HUES6 (cell line): ENCODE data around the gene SLC25A30.

ENCODE experiments used
- H3K27ac ChIP-seq: 2 replicates; pipeline ENCODE4 v1.7.0; 2013; ENCODE audit warnings: low read depth, mild to moderate bottlenecking, low read length, inconsistent platforms
- H3K27me3 ChIP-seq: 2 replicates; pipeline ENCODE4 v1.6.1; 2013; ENCODE audit warnings: low read length; ENCODE audit not compliant: control insufficient read depth, insufficient read depth
- H3K36me3 ChIP-seq: 2 replicates; pipeline ENCODE4 v1.6.1; 2013; ENCODE audit warnings: low read length; ENCODE audit not compliant: control insufficient read depth, insufficient read depth
- H3K4me1 ChIP-seq: 2 replicates; pipeline ENCODE4 v1.6.1; 2013; ENCODE audit warnings: low read length; ENCODE audit not compliant: control insufficient read depth, insufficient read depth
- H3K4me3 ChIP-seq: 2 replicates; pipeline ENCODE4 v1.5.1; 2013; ENCODE audit warnings: low read depth, low read length
- H3K9ac ChIP-seq: one replicate; pipeline ENCODE4 v1.6.1; 2013; ENCODE audit warnings: mild to moderate bottlenecking, low read length
- H3K9me3 ChIP-seq: 2 replicates; pipeline ENCODE4 v1.6.1; 2013; ENCODE audit warnings: low read depth, low read length; ENCODE audit not compliant: control insufficient read depth, insufficient read depth

The SLC25A30 gene

DNA sequence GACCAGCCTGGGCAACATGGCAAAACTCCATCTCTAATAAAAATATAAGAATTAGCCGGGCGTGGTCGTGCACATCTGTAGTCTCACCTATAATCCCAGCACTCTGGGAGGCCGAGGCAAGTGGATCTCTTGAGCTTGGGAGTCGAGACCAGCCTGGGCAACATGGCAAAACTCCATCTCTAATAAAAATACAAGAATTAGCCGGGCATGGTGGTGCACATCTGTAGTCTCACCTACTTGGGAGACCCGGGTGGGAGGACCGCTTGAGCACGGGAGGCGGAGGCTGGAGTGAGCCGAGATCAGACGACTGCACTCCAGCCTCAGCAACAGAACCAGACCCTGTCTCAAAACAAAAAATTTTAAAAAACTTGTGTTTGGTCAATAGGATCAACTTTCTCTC, 7.7 kb downstream of the SLC25A30 start:
- H3K27me3 ChIP-seq, result no peaks in the 10 kb centered on the region
- no peak overlapping the region for H3K4me3 ChIP-seq
- H3K9ac ChIP-seq, result no peak overlapping the region
- no peak overlapping the region for H3K27ac ChIP-seq
- H3K9me3 ChIP-seq, result no peaks in the 10 kb centered on the region
- H3K36me3 ChIP-seq, result peaks cover 26% of the 10 kb centered on the region
- H3K4me1 ChIP-seq, result peaks cover 11% of the 10 kb centered on the region

DNA sequence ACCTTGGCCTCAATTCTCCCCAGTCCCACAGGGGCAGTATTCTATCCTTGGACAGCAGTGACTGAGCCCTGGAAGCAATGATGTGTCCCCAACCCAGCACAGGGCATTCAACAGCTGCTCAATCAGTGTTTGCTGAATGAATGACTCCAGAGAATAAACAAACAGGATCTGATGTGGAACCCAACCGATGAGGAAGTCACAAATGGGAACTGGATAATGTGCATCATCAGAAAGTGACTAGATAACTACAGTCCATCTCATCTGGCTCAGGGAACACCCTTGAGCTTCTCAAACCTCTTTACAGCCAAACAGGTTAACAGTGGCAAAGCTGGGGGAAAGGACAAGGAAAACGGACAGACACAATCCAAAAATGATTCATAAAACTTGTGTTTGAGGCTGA, 8.2 kb downstream of the SLC25A30 start:
- Histone ChIP-seq H3K27ac (no peak overlapping the region), H3K9ac (no peak overlapping the region), H3K9me3 (no peaks in the 10 kb centered on the region), H3K4me3 (no peak overlapping the region), H3K4me1 (peaks cover 10% of the 10 kb centered on the region), H3K27me3 (no peaks in the 10 kb centered on the region), H3K36me3 (peaks cover 31% of the 10 kb centered on the region)

DNA sequence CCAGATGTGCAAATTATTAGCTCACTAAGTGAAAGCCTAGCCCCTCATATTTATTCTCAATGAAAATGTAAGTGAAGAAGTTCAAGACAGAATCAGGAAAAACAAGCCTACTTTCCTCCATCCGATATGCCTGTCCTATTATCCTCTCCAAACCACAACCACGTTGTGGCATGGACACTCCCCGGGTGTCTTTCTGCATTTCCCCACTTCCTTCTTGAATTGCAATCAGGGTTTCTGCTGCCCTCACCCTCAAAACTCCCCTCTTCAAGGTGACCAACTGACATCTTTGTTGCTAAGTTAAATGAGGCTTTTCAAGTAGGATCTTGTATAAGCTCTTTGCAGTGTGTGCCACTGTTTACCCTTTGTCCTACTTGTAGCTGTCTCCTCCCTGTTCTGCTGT, 11.8 kb downstream of the SLC25A30 start:
- Histone ChIP-seq H3K4me1 (no peaks in the 10 kb centered on the region), H3K27me3 (no peaks in the 10 kb centered on the region), H3K4me3 (no peak overlapping the region), H3K9me3 (no peaks in the 10 kb centered on the region), H3K36me3 (peaks cover 44% of the 10 kb centered on the region), H3K9ac (no peak overlapping the region), H3K27ac (no peak overlapping the region)

DNA sequence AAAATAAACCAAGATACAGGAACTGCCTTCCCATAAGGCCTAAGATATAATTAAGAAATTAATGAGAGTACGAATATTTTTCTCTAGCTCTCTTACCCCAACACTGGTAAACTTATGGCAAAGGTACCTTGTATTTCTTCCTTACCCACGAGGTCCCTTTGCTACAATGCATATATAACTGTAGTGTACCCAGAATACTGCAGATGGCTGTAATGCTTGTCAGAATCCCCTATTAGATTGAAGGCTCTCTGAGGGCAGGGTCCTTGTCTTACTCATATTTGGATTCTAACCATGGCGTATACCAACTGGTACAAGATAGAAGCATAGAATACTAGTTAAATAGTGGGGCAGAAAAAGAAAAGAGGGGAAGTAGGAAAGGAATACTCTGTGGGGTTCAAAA, 15.1 kb downstream of the SLC25A30 start:
- Histone ChIP-seq H3K27me3 (no peaks in the 10 kb centered on the region), H3K9ac (no peak overlapping the region), H3K27ac (no peak overlapping the region), H3K4me3 (no peak overlapping the region), H3K9me3 (no peaks in the 10 kb centered on the region), H3K36me3 (peaks cover 56% of the 10 kb centered on the region), H3K4me1 (no peaks in the 10 kb centered on the region)

DNA sequence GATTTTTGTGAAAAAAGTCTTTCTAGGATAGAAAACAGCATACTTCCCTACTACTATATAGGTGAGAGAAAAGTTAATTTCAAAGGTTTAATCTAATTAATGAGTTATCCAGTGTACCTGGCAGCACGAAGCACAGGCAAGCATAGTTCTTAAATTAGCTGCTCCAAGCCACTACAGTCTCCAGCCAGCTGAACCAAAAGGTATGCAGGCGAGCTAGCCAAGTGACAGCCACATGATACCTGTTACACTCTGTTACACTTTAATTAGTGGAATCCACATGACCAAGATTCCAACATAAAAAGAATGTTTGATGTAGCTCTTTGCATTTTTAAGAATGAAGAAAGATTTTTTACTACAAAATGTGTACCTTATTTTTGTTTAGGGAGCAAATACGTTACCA, 15.5 kb downstream of the SLC25A30 start:
- no peaks in the 10 kb centered on the region for H3K9me3 ChIP-seq
- H3K27me3 ChIP-seq, result no peaks in the 10 kb centered on the region
- no peak overlapping the region for H3K4me3 ChIP-seq
- H3K4me1 ChIP-seq, result no peaks in the 10 kb centered on the region
- no peak overlapping the region for H3K27ac ChIP-seq
- no peak overlapping the region for H3K9ac ChIP-seq
- peaks cover 57% of the 10 kb centered on the region for H3K36me3 ChIP-seq

DNA sequence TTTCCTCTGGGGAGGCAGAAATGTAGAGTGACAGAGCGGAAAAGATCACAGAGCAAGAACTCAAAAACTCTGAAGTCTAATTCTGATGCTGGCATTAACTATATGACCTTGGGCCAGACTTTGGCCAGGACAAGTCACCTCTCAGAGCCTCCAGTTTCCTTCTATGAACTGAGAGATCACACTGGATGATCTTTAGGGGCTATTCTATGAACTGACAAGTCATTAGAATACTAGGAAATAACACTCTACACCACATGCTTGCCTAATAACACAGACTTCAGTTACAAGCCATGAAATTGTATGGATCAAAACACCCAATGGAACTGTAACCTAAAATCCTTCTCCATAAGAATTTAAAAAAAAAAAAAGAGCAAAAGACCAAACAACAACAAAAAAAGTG, 16.9 kb downstream of the SLC25A30 start:
- H3K27ac ChIP-seq, result no peak overlapping the region
- H3K9me3 ChIP-seq, result no peaks in the 10 kb centered on the region
- peaks cover 49% of the 10 kb centered on the region for H3K36me3 ChIP-seq
- H3K9ac ChIP-seq, result no peak overlapping the region
- no peaks in the 10 kb centered on the region for H3K27me3 ChIP-seq
- H3K4me1 ChIP-seq, result no peaks in the 10 kb centered on the region; the same call in 1 of the 2 replicates
- H3K4me3 ChIP-seq, result no peak overlapping the region

DNA sequence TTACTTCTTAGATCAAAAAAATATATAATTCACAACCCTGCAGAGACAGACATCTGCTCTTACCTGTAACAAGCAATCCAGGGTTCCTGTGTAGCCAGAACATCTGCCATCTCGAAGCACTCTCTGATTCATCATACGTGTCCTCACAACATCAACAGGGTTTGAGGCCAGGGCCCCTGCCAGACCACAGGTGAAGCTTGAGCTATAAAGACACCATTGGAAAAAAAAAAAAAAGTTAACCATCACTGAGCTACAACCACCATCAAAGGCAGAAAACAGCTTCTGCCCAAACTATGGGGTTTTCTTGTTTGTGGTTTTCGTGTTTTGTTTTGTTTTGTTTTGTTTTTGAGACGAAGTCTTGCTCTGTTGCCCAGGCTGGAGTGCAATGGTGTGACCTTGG, 19.3 kb downstream of the SLC25A30 start:
- Histone ChIP-seq H3K4me3 (no peak overlapping the region), H3K27me3 (no peaks in the 10 kb centered on the region), H3K9me3 (no peaks in the 10 kb centered on the region), H3K27ac (no peak overlapping the region), H3K36me3 (peaks cover 49% of the 10 kb centered on the region), H3K9ac (no peak overlapping the region), H3K4me1 (no peaks in the 10 kb centered on the region; the same call in 1 of the 2 replicates)

DNA sequence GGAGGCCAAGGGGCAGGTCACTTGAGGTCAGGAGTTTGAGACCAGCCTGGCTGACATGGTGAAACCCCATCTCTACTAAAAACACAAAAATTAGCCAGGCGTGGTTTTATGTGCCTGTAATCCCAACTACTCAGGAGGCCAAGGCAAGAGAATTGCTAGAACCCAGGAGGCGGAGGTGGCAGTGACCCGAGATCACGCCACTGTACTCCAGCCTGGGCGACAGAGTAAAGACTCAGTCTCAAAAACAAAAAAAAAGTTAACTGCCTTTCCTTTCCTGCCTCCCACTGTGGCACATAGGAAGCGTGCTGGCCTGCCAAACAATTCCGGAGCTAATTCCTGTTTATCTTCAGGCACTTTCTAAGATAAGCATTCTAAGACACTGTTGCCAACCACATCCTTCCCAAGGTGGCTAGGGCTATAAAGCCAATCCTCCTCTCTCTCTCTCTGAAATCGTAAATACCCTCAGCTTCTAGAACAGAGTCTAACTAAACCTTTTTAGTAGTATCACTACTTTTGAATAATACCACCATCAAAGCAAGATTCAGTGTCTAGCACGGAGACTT, 21.6 kb downstream of the SLC25A30 start:
- Histone ChIP-seq H3K9ac (no peak overlapping the region), H3K4me3 (no peak overlapping the region), H3K27ac (no peak overlapping the region), H3K27me3 (no peaks in the 10 kb centered on the region), H3K36me3 (peaks cover 40% of the 10 kb centered on the region), H3K9me3 (no peaks in the 10 kb centered on the region), H3K4me1 (no peaks in the 10 kb centered on the region; the same call in 1 of the 2 replicates)

DNA sequence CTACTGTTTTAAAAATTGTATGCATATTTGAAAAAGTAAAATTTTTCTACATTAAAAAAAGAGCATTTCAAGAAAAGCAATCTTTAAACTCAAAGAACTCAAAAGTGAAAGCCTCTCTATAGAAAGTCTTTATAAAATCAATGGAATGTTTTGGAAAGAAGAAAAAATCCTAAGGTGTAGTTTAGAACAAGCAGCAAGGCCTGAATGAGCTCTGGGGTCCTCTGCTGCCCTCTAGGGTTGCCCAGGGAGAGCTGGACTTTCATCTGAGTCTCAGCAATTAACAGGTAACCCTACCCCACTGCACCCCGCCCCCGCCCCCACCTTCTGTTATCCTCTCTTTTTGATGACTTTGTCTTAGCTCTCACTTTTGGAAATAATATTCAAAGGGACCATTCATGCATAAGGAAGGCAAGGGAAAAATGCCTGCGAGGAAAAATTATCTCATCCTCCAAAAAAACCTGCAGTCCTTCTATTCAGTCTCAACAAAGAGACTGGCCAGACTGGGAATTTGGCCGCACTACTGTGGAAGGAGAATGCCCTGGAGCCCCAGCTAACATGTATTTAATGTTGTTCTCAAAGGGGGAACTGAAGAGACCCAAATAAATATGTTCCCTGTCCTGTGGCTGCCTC, 24.1 kb downstream of the SLC25A30 start:
- Histone ChIP-seq H3K4me1 (no peaks in the 10 kb centered on the region; the same call in 1 of the 2 replicates), H3K27me3 (no peaks in the 10 kb centered on the region), H3K9ac (no peak overlapping the region), H3K36me3 (peaks cover 30% of the 10 kb centered on the region), H3K27ac (no peak overlapping the region), H3K9me3 (no peaks in the 10 kb centered on the region), H3K4me3 (no peak overlapping the region)

DNA sequence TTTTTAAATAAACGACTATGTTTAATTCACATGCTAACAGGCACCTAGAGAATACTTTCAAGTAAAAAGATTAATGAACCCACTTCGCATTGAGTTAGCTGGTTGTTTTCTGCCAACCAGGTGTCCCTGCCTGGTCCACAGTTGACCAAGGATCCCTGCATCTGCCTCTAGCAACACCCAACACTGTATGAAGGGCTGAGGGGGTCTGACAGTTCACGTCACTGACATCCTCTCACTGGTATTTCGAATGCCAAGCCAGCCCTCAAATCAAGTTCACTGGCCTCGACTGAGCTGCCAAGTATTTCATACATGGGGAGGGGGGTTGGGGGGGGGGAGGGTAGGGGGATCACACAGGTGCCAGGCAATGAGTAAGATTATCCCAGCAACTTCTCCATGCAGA, 25.4 kb downstream of the SLC25A30 start:
- H3K9ac ChIP-seq, result no peak overlapping the region
- no peaks in the 10 kb centered on the region for H3K27me3 ChIP-seq
- no peaks in the 10 kb centered on the region; the same call in 1 of the 2 replicates for H3K4me1 ChIP-seq
- peaks cover 19% of the 10 kb centered on the region for H3K36me3 ChIP-seq
- no peak overlapping the region for H3K4me3 ChIP-seq
- no peaks in the 10 kb centered on the region for H3K9me3 ChIP-seq
- H3K27ac ChIP-seq, result no peak overlapping the region

DNA sequence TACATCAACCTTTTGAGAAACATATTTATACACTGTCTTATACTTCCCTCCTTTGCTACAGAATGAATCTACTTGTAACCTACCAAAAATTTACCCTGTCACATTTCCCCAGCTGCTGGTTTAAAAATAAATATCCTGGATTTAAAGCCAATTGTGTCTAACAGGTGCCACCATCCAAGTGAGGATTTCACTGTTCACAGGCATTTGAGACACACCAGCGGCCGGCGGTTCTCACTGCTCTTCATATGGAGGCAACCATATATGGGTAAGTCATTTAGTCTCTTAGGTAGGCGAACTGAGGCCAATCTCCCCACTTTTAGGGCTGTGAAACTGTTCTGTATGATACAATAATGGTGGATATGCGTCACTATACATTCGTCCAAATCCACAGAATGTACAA, 26.2 kb downstream of the SLC25A30 start:
- H3K4me1 ChIP-seq, result no peaks in the 10 kb centered on the region; the same call in 1 of the 2 replicates
- no peaks in the 10 kb centered on the region for H3K27me3 ChIP-seq
- H3K36me3 ChIP-seq, result peaks cover 18% of the 10 kb centered on the region
- no peak overlapping the region for H3K4me3 ChIP-seq
- H3K9me3 ChIP-seq, result no peaks in the 10 kb centered on the region
- H3K27ac ChIP-seq, result no peak overlapping the region
- no peak overlapping the region for H3K9ac ChIP-seq
